Neural cell (in vitro differentiated cells): ENCODE results near the gene TRIO.

Experiments
- EP300 ChIP-seq: fragments of 450-650 bp; conservative IDR thresholded peaks from 2 replicates; pipeline ENCODE4 v1.6.1; 2014; ENCODE audit warnings: antibody characterized with exemption, mild to moderate bottlenecking, moderate library complexity; ENCODE audit not compliant: poor library complexity, severe bottlenecking
- EZH2 ChIP-seq: fragments of 200-600, 300-800 bp; shearing (Covaris generic), sonication (generic); IDR thresholded peaks from 2 replicates; pipeline ENCODE4 v1.6.1; 2014; ENCODE audit warnings: antibody characterized with exemption, low read length, borderline replicate concordance, mild to moderate bottlenecking; ENCODE audit not compliant: insufficient read depth, poor library complexity, severe bottlenecking
- RAD21 ChIP-seq: fragments of 450-650 bp; conservative IDR thresholded peaks from 2 replicates; pipeline ENCODE4 v1.6.1; 2014; ENCODE audit warnings: antibody characterized with exemption, mild to moderate bottlenecking, moderate library complexity
- SMC3 ChIP-seq: fragments of 450-650 bp; conservative IDR thresholded peaks from 2 replicates; pipeline ENCODE4 v1.6.1; 2014; ENCODE audit warnings: antibody characterized with exemption, mild to moderate bottlenecking, moderate library complexity; ENCODE audit not compliant: poor library complexity
- TAF1 ChIP-seq: IDR thresholded peaks from 2 replicates; pipeline ENCODE4 v1.6.1; 2012; ENCODE audit warnings: low read depth
- TF ChIP-seq, protein P1 (sequence below): fragments of 450-650 bp; IDR thresholded peaks from 2 replicates; pipeline ENCODE4 v1.5.1; 2014; ENCODE audit warnings: antibody characterized with exemption, mild to moderate bottlenecking, moderate library complexity; ENCODE audit not compliant: poor library complexity, severe bottlenecking

DNA sequence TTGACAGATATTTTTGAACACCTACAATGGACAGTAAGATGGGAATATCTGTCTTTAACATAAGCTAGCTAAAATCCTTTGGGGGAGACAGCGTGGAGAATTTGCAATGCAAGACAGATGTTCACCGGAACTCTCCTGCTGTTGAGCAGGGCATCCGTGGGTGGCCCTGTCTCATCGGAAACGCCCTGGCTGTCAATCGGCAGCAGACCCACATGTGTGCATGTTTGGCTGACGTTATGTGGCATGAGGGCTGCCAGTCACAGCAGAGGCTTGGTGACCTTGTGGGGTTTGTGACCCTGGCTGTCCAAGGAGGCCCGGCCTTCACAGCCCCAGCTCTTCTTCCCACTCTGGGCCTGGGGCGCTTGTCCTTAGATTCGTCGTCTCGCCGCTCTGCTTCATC is 308.7 kb downstream of the TRIO start:
- TF ChIP-seq, protein P1, sequence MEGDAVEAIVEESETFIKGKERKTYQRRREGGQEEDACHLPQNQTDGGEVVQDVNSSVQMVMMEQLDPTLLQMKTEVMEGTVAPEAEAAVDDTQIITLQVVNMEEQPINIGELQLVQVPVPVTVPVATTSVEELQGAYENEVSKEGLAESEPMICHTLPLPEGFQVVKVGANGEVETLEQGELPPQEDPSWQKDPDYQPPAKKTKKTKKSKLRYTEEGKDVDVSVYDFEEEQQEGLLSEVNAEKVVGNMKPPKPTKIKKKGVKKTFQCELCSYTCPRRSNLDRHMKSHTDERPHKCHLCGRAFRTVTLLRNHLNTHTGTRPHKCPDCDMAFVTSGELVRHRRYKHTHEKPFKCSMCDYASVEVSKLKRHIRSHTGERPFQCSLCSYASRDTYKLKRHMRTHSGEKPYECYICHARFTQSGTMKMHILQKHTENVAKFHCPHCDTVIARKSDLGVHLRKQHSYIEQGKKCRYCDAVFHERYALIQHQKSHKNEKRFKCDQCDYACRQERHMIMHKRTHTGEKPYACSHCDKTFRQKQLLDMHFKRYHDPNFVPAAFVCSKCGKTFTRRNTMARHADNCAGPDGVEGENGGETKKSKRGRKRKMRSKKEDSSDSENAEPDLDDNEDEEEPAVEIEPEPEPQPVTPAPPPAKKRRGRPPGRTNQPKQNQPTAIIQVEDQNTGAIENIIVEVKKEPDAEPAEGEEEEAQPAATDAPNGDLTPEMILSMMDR, result no peak
- TF ChIP-seq SMC3 (no peak), EZH2 (no peak), EP300 (no peak), TAF1 (no peak), RAD21 (no peak)
